GM15510 (cell line): Measurements from ENCODE around the gene CDK5RAP2.

ENCODE experiments used
- POLR2A ChIP-seq: IDR thresholded peaks from 3 replicates; pipeline ENCODE4 v1.6.1; 2011; ENCODE audit warnings: borderline replicate concordance; ENCODE audit not compliant: insufficient read length; ENCODE audit errors: extremely low read depth

CDK5RAP2 gene

DNA sequence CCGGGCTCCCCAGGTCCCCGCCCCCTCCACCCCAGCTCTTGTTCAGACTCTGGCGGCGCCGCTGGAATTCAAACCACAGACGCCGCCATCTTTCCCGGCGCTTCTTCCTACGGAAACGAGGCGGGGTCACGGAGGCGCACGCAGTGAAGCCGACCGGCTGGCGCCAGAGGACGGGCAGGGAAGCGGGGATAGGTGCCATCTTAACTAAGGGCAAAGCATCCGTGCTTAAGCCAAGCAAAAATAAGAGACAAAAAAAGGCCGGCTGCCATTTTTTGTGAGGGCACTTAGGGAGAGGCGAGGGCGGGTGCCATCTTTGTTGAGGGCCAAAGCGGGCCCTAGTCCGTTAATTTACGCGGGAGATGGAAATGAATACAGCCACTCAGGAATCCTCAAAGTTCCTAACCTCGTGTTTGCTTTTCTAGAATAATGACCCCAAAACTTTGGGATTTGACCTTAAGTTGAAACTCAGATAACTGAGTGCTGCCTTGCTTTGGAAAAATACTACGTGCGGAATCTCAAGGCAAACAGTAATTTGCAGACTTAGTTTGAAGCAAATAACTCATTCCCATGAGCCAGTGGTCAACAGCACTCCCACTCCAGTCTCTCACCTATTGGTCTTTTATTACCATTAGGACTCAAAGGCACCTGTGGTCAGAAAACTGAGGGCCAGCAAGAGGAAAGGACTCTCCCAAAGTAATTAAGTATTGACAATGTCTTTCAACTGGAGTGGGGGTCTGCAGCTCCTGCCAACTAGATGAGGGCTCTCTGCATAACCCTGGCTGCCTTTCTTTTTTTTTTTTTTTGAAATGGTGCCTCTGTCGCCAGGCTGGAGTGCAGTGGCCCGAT lies at the start of gene CDK5RAP2:
TSS of gene CDK5RAP2 (minus strand) at position 117 of the 846 bp plus-strand sequence. CDS start 189 bp downstream, outside the sequence.
- peak; percentile 66 for TF ChIP-seq POLR2A

DNA sequence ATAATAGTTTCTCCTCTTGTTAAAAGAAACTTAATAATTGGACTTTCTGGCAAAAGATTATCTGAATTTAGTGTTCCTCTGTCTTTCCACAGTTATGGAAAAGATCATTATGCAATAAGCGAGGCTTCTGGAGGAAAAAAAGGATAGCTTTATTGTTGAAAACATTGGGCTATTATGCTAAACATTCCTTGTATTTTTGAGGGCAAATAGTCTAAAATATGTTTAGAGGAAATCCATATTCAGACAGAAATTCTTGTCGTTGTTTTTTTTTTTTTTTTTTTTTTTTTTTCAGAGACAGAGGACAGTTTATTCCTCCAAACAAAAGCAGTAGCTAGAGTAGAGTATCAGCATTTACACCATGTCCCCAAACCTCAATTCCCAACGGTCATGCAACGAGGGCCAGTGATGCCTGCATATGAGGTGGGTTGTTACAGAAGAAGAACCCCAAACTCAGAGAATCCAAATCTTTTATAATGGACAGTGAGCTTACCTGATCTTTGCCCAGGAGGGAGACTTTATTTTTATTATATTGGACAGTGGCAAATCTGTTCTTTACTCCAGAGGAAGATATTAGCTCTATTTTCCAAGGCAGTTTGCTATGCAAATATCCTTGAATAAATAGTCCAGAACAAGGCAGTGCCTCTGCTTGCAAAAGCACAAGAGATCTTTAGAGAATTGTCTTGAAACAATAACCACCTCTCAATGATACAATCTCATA lies 48.4 kb upstream of the CDK5RAP2 start:
- no peak for TF ChIP-seq POLR2A

DNA sequence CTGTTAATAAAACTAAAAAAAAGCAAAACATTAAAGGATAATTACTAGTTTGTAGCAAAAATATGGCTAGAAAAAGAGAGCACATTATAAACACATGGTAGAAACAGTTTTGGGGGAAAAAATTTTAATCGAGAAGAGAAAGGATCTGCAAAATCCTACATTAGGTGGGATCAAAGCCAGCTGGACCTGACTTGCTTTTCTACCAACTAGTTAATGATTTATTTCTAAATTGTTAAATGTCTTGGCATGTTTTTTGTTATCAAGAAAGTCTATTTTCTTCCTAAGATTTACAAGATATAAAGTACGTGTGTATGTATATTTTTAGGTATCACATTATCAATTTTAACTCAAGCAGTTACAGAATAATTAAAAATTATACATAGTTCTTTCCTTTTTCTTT lies 47.1 kb upstream of the CDK5RAP2 start:
- no peak for TF ChIP-seq POLR2A

DNA sequence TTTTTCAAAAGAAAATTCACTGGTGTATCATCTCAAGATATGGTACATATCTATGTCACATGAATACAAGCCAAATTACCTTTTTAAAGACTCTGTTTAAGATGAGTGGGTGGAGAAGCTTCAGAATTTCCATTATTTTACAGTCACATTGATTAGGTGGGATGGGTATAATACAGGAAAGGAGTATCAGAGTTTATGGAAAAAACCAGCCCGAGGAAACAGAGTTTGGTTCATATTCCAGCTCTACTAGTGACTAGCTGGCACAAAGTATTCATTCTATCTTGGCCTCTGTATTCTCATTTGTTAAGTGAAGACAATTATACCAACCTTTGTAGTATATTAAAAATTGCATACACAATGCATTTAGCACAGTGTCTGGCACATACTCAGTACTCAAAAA lies 46.5 kb upstream of the CDK5RAP2 start:
- TF ChIP-seq POLR2A, result no peak

DNA sequence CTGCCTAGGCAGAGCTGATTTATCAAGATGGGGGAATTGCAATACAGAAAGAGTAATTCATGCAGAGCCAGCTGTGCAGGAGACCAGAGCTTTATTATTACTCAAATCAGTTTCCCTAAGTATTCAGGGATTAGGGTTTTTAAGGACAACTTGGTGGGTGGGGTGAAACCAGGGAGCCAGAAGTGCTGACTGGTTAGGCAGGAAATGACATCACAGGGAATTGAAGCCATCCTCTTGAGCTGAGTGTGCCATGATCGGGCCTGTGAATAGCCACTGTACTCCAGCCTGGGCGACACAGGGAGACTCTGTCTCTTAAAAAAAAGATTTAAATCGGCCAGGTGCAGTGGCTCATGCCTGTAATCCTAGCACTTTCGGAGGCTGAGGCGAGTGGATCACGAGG lies 45.3 kb upstream of the CDK5RAP2 start:
- TF ChIP-seq POLR2A, result no peak

DNA sequence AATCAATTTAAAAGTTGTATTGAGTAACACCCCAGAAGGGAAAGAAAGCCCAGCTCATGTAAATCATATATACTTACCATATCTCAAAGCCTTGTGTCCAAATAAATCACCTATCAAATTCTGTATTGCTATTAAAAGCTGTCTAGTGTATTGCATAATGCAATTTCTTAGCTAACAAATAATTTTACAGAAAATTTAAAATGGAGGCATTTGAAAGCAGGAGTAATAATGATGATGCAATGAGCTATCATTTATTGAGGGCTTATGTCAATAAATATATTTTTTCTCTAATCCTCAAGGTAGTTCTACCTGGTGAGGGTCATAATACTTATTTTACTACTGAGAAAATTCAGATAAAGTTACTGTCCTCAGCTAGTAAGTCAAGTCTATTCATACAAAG lies 42.8 kb upstream of the CDK5RAP2 start:
- TF ChIP-seq POLR2A, result no peak

DNA sequence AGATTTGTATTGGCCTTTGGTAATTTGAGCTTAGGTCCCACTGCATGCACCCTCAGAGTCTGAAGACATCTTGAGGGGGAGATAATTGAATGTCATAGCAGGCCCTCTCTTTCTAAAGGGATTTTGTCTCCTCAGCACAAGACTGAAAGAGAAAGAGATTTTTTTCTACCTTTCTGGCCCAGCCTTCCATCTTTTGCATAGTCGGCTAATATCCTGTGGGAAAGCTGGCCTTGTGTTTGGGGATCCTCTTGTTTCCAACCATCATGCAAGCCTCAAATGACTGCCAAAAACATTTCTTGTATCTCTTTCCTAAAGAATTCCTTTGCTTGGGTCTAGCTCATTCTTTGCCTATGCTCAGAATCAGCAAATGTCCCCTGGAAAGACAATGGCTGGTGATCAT lies 42.0 kb upstream of the CDK5RAP2 start:
- TF ChIP-seq POLR2A, result no peak

DNA sequence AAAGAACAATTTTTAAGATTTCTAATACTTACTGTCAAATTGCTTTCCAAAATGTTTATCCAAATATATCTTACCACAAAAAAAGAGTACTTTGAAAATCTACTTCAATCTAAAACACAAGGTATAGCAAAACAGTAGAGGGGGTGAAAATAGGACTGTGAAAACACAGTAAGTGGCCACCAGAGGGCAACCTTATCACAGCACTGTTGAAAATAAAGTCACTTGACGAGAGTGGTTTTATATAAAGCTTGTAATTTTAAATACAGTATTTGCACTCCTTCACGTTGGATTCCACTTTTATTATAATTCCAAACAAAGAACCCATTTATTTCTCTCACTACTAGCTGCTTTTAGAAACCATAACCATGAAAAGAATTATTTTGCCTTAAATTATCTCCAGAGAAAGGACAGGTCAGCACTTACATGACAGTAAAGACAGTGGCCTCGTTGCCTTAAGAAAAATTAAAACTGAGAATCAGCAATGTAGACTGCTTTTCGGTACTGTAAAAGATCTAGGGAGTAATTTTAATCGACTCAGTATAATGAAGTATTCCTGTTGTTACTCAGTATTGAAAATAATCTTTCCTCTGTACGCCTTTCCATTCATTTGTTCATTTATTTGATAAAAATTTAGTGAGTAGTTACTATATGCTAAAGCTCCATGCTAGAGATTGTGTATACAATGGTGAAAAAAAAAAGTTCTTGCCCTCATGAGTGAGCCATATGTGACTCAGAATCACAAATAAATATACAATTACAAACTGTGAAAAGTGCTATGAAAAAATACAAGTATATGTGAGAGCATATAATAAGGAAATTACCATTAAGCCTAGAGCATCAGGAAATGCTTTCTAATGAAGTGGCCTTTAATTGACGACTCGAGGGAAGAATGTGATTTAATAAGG lies 40.0 kb upstream of the CDK5RAP2 start:
- no peak for TF ChIP-seq POLR2A

DNA sequence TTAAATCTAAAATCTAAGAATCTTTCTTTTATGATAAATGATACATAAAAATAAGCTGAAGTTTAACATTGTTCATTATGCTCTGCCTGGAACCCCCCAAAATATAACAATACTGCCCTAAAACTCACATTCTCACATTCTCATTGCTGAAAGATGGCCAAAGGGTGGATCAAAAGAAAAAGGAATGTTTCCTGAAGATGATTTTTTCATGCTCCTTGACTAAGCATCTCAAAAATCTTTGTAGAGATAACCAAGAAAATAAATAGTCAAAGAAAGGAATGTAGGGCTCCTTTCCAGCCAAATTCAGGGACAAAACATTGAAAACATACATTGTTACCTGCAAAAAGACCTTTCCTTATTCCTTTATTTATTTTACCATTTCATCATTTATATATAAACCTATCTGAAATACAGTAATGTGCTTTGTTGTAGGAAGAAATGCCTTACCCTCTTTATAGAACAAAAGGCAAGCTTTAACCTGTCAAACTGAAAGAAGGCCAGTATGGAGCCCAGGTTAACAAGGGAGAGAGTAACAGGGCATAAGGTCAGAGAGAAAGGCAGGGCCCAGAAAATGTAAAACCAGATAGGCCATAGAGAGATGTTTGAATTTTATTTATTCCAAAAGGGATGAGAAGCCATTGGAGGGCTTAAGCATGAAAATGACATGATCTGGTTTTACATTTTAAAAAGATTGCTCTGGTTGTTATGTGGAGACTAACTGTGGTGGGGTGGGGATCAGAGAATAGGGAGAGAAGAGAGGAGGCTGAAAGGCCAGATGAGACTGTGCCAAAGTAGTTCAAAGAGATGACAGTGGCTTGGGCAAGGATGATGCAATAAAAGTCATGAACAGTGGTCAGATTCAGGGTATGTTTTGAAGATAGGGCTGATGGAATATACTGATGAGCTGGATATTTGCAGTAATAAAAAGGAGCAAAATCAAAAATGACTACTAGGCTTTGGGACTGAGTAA lies 37.3 kb upstream of the CDK5RAP2 start:
- no peak for TF ChIP-seq POLR2A

DNA sequence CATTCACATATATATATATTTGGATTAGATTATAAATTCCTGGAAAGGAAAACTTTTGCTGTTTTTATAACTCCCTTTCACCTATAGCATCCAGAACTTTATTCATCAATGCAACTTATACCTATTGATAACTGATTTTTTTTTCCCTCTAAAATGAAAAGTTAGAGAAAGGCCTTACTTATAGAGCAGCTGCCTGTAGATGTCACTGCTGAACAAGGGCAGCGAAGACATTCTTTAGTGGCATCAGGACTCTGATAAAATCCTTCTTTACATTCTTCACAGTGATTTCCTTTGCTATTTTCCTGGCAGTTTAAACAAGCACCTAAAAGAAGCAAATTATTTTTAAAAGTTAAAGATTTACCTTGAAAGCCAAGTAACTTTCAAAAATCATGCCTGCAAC lies 32.3 kb upstream of the CDK5RAP2 start:
- no peak for TF ChIP-seq POLR2A

DNA sequence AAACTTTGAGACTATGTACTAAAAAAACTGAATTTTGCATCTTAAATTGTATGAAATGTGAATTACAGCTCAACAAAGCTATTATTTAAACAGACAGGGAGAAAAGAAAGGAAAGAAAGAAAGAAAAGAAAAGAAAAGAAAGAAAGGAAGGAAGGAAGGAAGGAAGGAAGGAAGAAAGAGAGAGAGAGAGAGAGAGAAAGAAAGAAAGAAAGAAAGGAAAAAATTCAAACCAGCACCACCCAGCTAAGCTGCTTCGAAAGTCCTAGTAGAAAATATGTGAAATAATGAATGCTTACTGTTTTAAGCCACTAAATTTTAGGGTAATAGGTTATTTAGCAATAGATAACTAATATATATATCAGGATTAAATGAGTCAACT lies 31.7 kb upstream of the CDK5RAP2 start:
- no peak for TF ChIP-seq POLR2A

DNA sequence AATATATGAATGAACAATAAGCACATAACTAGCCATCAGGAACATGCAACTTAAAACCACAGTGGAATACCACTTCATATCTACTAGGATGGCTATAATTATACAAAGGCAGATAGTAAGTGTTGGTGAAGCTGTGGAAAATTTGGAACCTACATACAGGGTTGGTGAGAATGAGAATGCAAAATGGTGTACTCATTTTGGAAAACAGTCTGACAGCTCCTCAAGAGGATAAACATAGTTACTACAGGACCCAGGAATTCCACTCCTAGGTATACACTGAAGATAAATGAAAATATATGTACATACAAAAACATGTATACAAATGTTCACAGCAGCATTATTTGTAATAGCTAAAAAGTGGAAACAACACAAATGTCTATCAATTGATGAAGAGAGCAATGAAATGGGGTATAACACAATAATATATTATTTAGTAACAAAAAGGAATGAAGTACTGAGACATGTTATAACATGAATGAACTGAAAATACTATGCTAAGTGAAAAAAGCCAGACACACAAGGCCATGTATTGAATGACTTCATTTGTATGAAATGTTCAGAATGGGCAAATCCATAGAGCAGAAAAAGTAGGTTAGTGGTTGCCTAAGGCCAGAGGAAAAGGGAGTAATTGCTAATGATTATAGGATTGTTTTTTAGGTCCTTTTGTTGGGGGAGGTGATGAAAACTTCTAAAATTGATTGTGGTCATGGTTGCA lies 31.2 kb upstream of the CDK5RAP2 start:
- TF ChIP-seq POLR2A, result no peak

DNA sequence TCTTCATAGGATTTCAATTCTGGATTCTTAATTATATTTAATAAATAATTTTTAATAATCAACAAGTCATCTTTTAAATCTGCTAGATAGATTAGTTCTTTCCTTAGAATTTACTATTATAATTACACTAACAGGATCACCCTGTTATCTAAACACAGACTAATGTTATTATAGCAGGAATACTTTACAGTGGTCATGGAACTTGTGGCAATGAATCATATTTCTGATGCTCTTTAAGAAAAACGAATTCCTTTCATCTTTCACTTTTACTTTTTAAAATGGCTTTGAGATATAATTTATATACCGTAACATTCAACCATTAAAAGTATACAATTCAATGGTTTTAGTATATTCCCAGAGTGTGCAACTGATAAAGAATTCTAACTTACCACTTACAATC lies 29.7 kb upstream of the CDK5RAP2 start:
- TF ChIP-seq POLR2A, result no peak

DNA sequence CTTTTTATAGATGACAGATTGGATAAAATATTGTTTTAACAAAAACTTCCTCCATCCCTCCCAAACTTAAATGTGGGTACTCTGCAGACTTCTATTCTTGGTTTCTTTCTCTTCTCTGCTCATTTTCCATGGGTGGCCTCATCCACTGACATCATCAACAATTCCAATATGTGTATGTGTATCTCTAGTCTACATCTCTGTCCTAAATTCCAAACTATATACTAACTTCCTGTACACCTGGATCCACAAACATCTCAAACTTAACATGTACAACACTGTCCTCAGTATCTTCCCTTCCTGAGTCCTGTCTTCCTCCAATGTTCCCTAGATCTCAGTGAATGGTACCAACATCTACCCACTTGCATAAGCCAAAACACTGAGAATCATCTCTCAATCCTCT lies 28.5 kb upstream of the CDK5RAP2 start:
- TF ChIP-seq POLR2A, result no peak

DNA sequence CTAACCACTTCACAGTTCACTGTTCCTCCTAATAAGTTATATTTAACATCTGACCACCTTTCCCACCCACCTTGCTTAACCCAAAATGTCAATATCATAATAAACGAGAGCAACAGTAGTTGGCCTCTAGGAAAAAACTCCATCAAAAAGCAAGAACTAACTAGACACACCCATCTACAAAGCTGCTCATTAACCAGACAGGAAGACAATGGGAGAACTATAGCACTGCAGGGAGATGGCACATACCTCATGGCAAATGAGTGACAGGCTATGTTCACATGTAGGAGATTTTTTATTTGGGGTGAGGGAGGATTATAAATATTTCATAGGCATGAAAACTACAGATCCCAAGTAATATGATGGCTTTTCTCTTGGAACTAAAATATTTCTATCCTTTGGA lies 23.6 kb upstream of the CDK5RAP2 start:
- no peak for TF ChIP-seq POLR2A
